ENCODE measurements around the gene TOM1L2.

DNA sequence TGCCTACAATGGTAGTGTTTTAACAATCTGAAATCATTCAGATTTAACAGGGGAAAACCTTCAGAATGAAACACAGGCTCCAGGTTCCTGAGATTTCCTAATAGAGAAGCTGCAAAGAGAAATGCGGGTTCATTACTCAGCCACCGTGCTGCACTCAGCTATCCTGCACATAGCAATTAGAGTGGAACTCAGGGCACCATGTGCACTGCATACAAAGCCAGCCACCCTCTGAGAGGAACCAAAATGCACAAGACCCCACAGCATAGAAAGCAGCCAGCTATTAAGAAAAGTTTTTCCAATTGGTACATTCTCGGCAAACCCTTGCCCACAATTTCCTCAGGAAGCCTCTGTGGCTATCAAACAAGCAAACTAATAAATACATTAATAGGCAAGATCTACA, 37.4 kb downstream of the TOM1L2 start:
- TF ChIP-seq, protein P1, sequence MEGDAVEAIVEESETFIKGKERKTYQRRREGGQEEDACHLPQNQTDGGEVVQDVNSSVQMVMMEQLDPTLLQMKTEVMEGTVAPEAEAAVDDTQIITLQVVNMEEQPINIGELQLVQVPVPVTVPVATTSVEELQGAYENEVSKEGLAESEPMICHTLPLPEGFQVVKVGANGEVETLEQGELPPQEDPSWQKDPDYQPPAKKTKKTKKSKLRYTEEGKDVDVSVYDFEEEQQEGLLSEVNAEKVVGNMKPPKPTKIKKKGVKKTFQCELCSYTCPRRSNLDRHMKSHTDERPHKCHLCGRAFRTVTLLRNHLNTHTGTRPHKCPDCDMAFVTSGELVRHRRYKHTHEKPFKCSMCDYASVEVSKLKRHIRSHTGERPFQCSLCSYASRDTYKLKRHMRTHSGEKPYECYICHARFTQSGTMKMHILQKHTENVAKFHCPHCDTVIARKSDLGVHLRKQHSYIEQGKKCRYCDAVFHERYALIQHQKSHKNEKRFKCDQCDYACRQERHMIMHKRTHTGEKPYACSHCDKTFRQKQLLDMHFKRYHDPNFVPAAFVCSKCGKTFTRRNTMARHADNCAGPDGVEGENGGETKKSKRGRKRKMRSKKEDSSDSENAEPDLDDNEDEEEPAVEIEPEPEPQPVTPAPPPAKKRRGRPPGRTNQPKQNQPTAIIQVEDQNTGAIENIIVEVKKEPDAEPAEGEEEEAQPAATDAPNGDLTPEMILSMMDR (IDR thresholded peaks at IDR 0.05; ENCODE audit: borderline replicate concordance, extremely low read depth, low read length, poor library complexity, severe bottlenecking), result no peak
- no peak for TF ChIP-seq EZH2 (IDR thresholded peaks at IDR 0.05; ENCODE audit: borderline replicate concordance, low read depth, low read length, severe bottlenecking)
